ENCODE results near the gene TBXT. TPM values are rescaled to one million over a fixed set of nuclear protein-coding genes. Genes with fewer than 3 reads are reported as not detected.

TBXT gene
- total RNA-seq, 1 experiment from 2014 or later: not detected

DNA sequence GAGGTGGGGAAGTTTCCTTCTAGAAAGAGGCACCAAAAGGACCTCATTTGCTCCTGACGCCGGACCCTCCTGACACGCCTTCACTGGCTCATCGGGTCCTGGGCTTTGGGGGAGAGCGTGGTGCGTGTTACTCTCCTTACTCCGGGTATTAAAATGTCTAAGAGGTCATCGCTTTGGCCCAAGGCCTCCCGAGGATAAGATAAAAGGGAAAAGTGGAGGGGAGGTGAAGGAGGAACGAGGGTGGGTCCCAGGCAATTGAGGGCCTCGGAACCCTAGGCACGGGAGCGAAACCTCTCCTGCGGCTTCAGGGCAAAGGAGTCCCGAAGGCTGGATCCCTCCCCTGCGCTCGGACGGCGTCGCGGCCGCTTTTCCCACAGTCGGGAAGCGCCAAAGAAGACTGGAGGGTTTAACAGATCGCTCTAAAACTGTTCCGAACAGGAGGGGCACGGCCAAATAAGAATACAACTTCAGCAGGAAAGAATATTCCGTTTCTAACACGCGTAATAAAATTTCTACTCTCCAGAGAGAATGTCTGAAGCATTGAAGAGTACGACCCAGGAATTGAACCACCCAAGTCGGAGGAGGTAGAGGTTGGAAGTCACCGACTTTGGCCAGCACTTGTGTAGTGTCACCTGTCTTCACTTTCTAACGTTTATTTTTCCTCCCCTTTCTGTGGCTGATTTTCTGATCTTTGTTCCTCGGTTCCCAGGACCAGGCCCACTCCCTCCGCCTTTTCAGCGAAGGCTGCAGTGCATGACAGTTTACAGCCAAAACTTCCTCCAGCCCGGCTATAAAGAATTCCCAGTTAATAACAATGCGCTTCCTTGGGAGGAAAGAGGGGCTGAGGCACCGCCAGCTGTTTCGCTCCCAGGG, 2.1 kb upstream of the TBXT start:
- Mint-ChIP-seq H3K36me3 (ENCODE audit: insufficient read depth, unreplicated experiment) (no peaks in the 10 kb centered on the region), H3K27me3 (ENCODE audit: insufficient read depth, unreplicated experiment) (peaks cover 11% of the 10 kb centered on the region), H3K27ac (ENCODE audit: low read depth, unreplicated experiment) (no peak overlapping the region), H3K9me3 (ENCODE audit: unreplicated experiment) (no peaks in the 10 kb centered on the region), H3K4me3 (ENCODE audit: unreplicated experiment) (no peak overlapping the region), H3K4me1 (ENCODE audit: insufficient read depth, unreplicated experiment) (no peaks in the 10 kb centered on the region)
- no TSS peak for BruUV-seq (replicated peaks)
- ChIA-PET CTCF (no interaction called here), POLR2A (no interaction called here)
- TF ChIP-seq, protein P1, sequence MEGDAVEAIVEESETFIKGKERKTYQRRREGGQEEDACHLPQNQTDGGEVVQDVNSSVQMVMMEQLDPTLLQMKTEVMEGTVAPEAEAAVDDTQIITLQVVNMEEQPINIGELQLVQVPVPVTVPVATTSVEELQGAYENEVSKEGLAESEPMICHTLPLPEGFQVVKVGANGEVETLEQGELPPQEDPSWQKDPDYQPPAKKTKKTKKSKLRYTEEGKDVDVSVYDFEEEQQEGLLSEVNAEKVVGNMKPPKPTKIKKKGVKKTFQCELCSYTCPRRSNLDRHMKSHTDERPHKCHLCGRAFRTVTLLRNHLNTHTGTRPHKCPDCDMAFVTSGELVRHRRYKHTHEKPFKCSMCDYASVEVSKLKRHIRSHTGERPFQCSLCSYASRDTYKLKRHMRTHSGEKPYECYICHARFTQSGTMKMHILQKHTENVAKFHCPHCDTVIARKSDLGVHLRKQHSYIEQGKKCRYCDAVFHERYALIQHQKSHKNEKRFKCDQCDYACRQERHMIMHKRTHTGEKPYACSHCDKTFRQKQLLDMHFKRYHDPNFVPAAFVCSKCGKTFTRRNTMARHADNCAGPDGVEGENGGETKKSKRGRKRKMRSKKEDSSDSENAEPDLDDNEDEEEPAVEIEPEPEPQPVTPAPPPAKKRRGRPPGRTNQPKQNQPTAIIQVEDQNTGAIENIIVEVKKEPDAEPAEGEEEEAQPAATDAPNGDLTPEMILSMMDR (IDR thresholded peaks at IDR 0.05; ENCODE audit: unreplicated experiment): no peak
- intact Hi-C loops (cut with micrococcal nuclease): no loop called here
- no peak for DNase-seq (ENCODE audit: unreplicated experiment)

DNA sequence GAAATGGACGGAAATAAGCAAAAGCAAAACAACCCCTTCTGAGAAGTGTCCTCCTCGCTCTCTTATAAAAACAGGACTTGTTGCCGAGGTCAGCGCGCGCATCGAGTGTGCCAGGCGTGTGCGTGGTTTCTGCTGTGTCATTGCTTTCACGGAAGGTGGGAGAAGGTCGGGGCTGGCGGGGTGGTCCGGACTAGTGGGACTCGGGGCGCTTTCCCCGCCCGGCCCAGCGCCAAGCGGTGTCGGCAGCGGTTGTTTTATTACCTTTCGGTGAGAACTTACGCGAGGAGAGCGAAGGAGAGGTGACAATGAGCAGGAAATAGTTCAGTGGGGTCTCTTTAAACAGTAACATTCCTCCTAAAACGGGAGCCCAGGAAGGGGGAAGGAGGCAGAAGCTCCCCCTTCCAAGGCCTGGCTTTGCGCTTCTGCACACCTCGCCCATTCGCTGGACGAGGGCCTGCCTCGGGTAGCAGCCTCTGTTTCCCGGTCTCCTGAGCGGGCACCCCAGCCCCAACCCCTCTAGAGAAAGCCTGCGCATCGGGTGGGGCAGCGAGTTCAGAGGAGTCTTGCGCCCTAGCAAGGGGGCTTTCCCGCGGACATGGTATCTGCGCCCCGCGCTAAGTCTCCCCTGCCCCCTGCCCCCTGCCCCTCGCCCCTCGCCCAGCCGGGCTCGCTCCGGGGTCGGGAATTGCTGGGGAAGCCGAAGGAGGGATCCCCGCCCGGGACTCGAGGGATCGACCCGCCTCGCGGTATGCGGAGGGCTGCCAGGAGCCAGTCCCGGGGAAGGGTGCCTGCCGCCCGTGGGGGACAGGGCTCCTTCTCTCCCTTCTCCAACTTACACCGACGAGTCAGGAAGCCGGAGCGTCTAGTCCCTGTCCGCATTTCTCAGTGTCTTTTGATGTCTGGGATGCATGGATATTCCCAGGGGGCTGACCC, 1.2 kb upstream of the TBXT start:
- no peaks in the 10 kb centered on the region for H3K36me3 Mint-ChIP-seq (ENCODE audit: insufficient read depth, unreplicated experiment)
- no peak overlapping the region for H3K27ac Mint-ChIP-seq (ENCODE audit: low read depth, unreplicated experiment)
- H3K4me1 Mint-ChIP-seq (ENCODE audit: insufficient read depth, unreplicated experiment): no peaks in the 10 kb centered on the region
- peaks cover 20% of the 10 kb centered on the region for H3K27me3 Mint-ChIP-seq (ENCODE audit: insufficient read depth, unreplicated experiment)
- no TSS peak for BruUV-seq (replicated peaks)
- TF ChIP-seq, protein P1 (IDR thresholded peaks at IDR 0.05; ENCODE audit: unreplicated experiment): no peak
- H3K4me3 Mint-ChIP-seq (ENCODE audit: unreplicated experiment): no peak overlapping the region
- intact Hi-C loops (cut with micrococcal nuclease): no loop called here
- H3K9me3 Mint-ChIP-seq (ENCODE audit: unreplicated experiment): no peaks in the 10 kb centered on the region
- ChIA-PET CTCF (no interaction called here), POLR2A (no interaction called here)
- no peak for DNase-seq (ENCODE audit: unreplicated experiment)

DNA sequence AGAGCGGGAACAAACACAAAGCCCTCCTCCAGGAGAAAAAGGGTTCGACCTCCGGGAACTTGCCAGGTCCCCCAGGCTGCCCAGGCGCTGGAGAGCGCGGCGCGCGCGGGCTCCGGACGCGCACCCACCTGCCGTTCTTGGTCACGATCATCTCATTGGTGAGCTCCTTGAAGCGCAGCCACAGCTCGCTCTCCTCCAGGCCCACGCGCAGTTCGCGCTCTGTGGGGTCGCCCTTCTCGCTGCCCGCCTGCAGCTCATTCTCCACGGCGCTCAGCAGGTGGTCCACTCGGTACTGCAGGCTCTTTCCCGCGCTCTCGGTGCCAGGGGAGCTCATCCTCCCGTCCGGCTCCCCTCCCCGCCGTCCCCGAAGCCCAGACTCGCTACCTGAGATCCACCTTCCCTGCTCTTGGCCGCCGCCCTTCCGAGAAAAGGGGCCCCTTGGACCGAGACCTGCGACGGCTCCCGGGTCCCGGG, 356 bp downstream of the TBXT start:
- ChIA-PET POLR2A (no interaction called here), CTCF (interaction anchor here (0.5 kb wide), 1 partner anchor 139 kb away, joined by 4 read pairs; no protein-coding TSS in a partner anchor)
- BruUV-seq (replicated peaks): no TSS peak
- no peak for DNase-seq (ENCODE audit: unreplicated experiment)
- H3K27me3 Mint-ChIP-seq (ENCODE audit: insufficient read depth, unreplicated experiment): peaks cover 33% of the 10 kb centered on the region
- no peaks in the 10 kb centered on the region for H3K9me3 Mint-ChIP-seq (ENCODE audit: unreplicated experiment)
- H3K27ac Mint-ChIP-seq (ENCODE audit: low read depth, unreplicated experiment): no peak overlapping the region
- no peak overlapping the region for H3K4me3 Mint-ChIP-seq (ENCODE audit: unreplicated experiment)
- no peaks in the 10 kb centered on the region for H3K36me3 Mint-ChIP-seq (ENCODE audit: insufficient read depth, unreplicated experiment)
- TF ChIP-seq, protein P1 (IDR thresholded peaks at IDR 0.05; ENCODE audit: unreplicated experiment): no peak
- intact Hi-C loops (cut with micrococcal nuclease): no loop called here
- H3K4me1 Mint-ChIP-seq (ENCODE audit: insufficient read depth, unreplicated experiment): no peaks in the 10 kb centered on the region

All from MCF 10A (cell line).